Measurements from ENCODE around the gene ENTPD8. TPM values are rescaled to one million over a fixed set of nuclear protein-coding genes. Genes with fewer than 3 reads are reported as not detected.

The ENTPD8 gene
- total and polyA plus RNA-seq, 2 donors (not counting 1 experiment from before 2014, with no cell fraction given): under 0.01 TPM; not detected in 1

GRCh38 chr9:137433916-137434431 lies 7.2 kb downstream of the ENTPD8 start:
- no peaks in the 10 kb centered on the region for H3K9me3 ChIP-seq (ENCODE audit: control insufficient read depth, insufficient read depth, low read depth, low read length)
- no peak overlapping the region for H3K27ac ChIP-seq (ENCODE audit: insufficient read depth, low read length)
- H3K4me2 ChIP-seq (ENCODE audit: extremely low read depth, insufficient read depth, low read length): no peak overlapping the region
- no peaks in the 10 kb centered on the region for H4K20me1 ChIP-seq (ENCODE audit: control insufficient read depth, extremely low read depth, insufficient read depth, low read length)
- H3K27me3 ChIP-seq (ENCODE audit: control insufficient read depth, insufficient read depth, low read length): no peaks in the 10 kb centered on the region
- no peaks in the 10 kb centered on the region for H3K4me1 ChIP-seq (ENCODE audit: control insufficient read depth, extremely low read depth, insufficient read depth, low read length)
- no peak overlapping the region for H3K4me3 ChIP-seq (replicated peaks in 1 of 4; ENCODE audit: control extremely low read depth in 1 of 4, insufficient read depth in 1 of 4, low read depth in 3 of 4, low read length in 4 of 4)
- no peaks in the 10 kb centered on the region for H3K79me2 ChIP-seq (ENCODE audit: control insufficient read depth, insufficient read depth, low read length)
- no peak for DNase-seq (ENCODE audit: low read depth in 2 of 2)
- H3K36me3 ChIP-seq (ENCODE audit: control insufficient read depth, insufficient read depth, low read length): no peaks in the 10 kb centered on the region
- TF ChIP-seq EZH2 (IDR thresholded peaks at IDR 0.05; ENCODE audit: low read length, missing control alignments): no peak
- no peak for TF ChIP-seq CTCF (conservative IDR thresholded peaks at IDR 0.05 in 1 of 2, IDR thresholded peaks at IDR 0.05 in 1 of 2; ENCODE audit: low read depth in 1 of 2, low read length in 2 of 2)
- H3K9ac ChIP-seq (ENCODE audit: insufficient read depth, low read length): no peak overlapping the region
- no peak overlapping the region for H2AFZ ChIP-seq (ENCODE audit: low read length)

- Histone ChIP-seq H2AFZ (ENCODE audit: low read length) (no peak overlapping the region), H3K4me3 (replicated peaks in 1 of 4; ENCODE audit: control extremely low read depth in 1 of 4, insufficient read depth in 1 of 4, low read depth in 3 of 4, low read length in 4 of 4) (no peak overlapping the region), H3K27ac (ENCODE audit: insufficient read depth, low read length) (no peak overlapping the region), H4K20me1 (ENCODE audit: control insufficient read depth, extremely low read depth, insufficient read depth, low read length) (no peaks in the 10 kb centered on the region), H3K27me3 (ENCODE audit: control insufficient read depth, insufficient read depth, low read length) (no peaks in the 10 kb centered on the region), H3K9ac (ENCODE audit: insufficient read depth, low read length) (no peak overlapping the region), H3K4me1 (ENCODE audit: control insufficient read depth, extremely low read depth, insufficient read depth, low read length) (no peaks in the 10 kb centered on the region), H3K4me2 (ENCODE audit: extremely low read depth, insufficient read depth, low read length) (no peak overlapping the region), H3K9me3 (ENCODE audit: control insufficient read depth, insufficient read depth, low read depth, low read length) (no peaks in the 10 kb centered on the region), H3K79me2 (ENCODE audit: control insufficient read depth, insufficient read depth, low read length) (no peaks in the 10 kb centered on the region), H3K36me3 (ENCODE audit: control insufficient read depth, insufficient read depth, low read length) (no peaks in the 10 kb centered on the region)
- TF ChIP-seq EZH2 (IDR thresholded peaks at IDR 0.05; ENCODE audit: low read length, missing control alignments) (no peak), CTCF (conservative IDR thresholded peaks at IDR 0.05 in 1 of 2, IDR thresholded peaks at IDR 0.05 in 1 of 2; ENCODE audit: low read depth in 1 of 2, low read length in 2 of 2) (no peak)
- no peak for DNase-seq (ENCODE audit: low read depth in 2 of 2)
Measured at GRCh38 chr9:137433349-137433915, 7.7 kb downstream of the ENTPD8 start.

GRCh38 chr9:137432687-137433348 lies 8.3 kb downstream of the ENTPD8 start:
- no peak overlapping the region for H2AFZ ChIP-seq (ENCODE audit: low read length)
- no peak overlapping the region for H3K9ac ChIP-seq (ENCODE audit: insufficient read depth, low read length)
- TF ChIP-seq CTCF (conservative IDR thresholded peaks at IDR 0.05 in 1 of 2, IDR thresholded peaks at IDR 0.05 in 1 of 2; ENCODE audit: low read depth in 1 of 2, low read length in 2 of 2): no peak
- no peak for TF ChIP-seq EZH2 (IDR thresholded peaks at IDR 0.05; ENCODE audit: low read length, missing control alignments)
- H3K79me2 ChIP-seq (ENCODE audit: control insufficient read depth, insufficient read depth, low read length): no peaks in the 10 kb centered on the region
- no peak overlapping the region for H3K27ac ChIP-seq (ENCODE audit: insufficient read depth, low read length)
- H4K20me1 ChIP-seq (ENCODE audit: control insufficient read depth, extremely low read depth, insufficient read depth, low read length): no peaks in the 10 kb centered on the region
- H3K36me3 ChIP-seq (ENCODE audit: control insufficient read depth, insufficient read depth, low read length): no peaks in the 10 kb centered on the region
- no peaks in the 10 kb centered on the region for H3K27me3 ChIP-seq (ENCODE audit: control insufficient read depth, insufficient read depth, low read length)
- no peaks in the 10 kb centered on the region for H3K9me3 ChIP-seq (ENCODE audit: control insufficient read depth, insufficient read depth, low read depth, low read length)
- no peaks in the 10 kb centered on the region for H3K4me1 ChIP-seq (ENCODE audit: control insufficient read depth, extremely low read depth, insufficient read depth, low read length)
- H3K4me3 ChIP-seq (replicated peaks in 1 of 4; ENCODE audit: control extremely low read depth in 1 of 4, insufficient read depth in 1 of 4, low read depth in 3 of 4, low read length in 4 of 4): no peak overlapping the region
- no peak overlapping the region for H3K4me2 ChIP-seq (ENCODE audit: extremely low read depth, insufficient read depth, low read length)
- no peak for DNase-seq (ENCODE audit: low read depth in 2 of 2)

Data from fibroblast of lung (primary cell).